Measurements from ENCODE around the gene NKIRAS2. TPM values are rescaled to one million over a fixed set of nuclear protein-coding genes. Genes with fewer than 3 reads are reported as not detected.

Gene NKIRAS2
- total RNA-seq, 1 experiment from 2014 or later, result 55.0 TPM

DNA sequence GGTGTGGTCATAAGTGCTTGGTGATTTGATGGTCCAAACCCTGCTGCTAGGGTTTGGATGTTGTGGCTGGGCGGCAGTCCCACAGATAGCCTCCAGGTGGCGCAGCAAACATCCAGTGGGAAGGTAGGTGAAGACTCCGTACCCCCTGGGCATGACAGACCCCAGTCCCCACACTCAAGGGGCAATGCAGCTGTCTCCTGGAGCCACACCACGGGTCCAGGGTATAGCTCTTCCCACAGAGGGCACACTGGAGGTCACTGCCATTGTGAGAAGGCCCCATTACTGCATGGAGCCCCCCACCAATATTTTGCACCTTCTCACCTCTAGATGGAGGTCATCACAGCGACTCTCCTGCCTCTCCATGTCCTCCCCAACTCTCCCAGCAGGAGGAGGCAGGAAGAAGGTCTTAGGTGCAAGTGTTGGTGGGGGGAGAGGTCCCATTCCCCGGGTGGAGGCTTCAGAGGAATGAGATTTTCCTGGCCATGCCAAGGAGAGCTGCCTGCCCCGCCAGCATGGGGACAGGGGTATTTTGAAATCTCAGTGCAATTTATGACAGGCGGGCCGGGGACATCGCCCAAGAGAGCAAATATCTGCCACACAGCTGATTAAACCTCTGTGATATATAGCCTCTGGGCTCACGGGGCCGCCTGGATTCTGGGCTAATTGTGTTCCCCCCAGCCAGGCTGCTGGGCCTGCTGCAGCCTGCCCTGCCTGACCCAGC lies 47.6 kb downstream of the NKIRAS2 start:
- Mint-ChIP-seq H3K4me1 (ENCODE audit: low read depth, unreplicated experiment) (no peaks in the 10 kb centered on the region), H3K9me3 (ENCODE audit: unreplicated experiment) (no peaks in the 10 kb centered on the region), H3K27me3 (ENCODE audit: insufficient read depth, unreplicated experiment) (peaks cover 3% of the 10 kb centered on the region), H3K4me3 (ENCODE audit: unreplicated experiment) (no peak overlapping the region), H3K27ac (ENCODE audit: unreplicated experiment) (no peak overlapping the region), H3K36me3 (ENCODE audit: insufficient read depth, unreplicated experiment) (no peaks in the 10 kb centered on the region)
- no peaks in the 10 kb centered on the region for H3K9me3 ChIP-seq
- CTCF ChIA-PET, result interaction anchor here (0.7 to 1.8 kb wide), 8 partner anchors 19 to 53 kb away, joined by 3 to 7 read pairs (median 5); partner anchors contain the start of genes KAT2A and ZNF385C
- H3K36me3 ChIP-seq (ENCODE audit: control insufficient read depth, insufficient read depth, low read length), result no peaks in the 10 kb centered on the region
- intact Hi-C loops (cut with micrococcal nuclease; ENCODE audit: unreplicated experiment), result loop anchor here (1.0 kb wide), 2 partner anchors 34 to 49 kb away; no protein-coding TSS in a partner anchor
- peak; percentile 74 to 82 for DNase-seq
- H3K27me3 ChIP-seq (replicated peaks; ENCODE audit: control insufficient read depth, insufficient read depth, low read length), result no peaks in the 10 kb centered on the region
- BruUV-seq (replicated peaks), result no TSS peak
- POLR2A ChIA-PET, result interaction anchor here (0.6 kb wide), 1 partner anchor 11 kb away, joined by 3 read pairs; no protein-coding TSS in a partner anchor
- H3K4me1 ChIP-seq, result peaks cover 10% of the 10 kb centered on the region
- H3K4me3 ChIP-seq (ENCODE audit: low read depth, low read length), result no peak overlapping the region
- TF ChIP-seq, protein P1, sequence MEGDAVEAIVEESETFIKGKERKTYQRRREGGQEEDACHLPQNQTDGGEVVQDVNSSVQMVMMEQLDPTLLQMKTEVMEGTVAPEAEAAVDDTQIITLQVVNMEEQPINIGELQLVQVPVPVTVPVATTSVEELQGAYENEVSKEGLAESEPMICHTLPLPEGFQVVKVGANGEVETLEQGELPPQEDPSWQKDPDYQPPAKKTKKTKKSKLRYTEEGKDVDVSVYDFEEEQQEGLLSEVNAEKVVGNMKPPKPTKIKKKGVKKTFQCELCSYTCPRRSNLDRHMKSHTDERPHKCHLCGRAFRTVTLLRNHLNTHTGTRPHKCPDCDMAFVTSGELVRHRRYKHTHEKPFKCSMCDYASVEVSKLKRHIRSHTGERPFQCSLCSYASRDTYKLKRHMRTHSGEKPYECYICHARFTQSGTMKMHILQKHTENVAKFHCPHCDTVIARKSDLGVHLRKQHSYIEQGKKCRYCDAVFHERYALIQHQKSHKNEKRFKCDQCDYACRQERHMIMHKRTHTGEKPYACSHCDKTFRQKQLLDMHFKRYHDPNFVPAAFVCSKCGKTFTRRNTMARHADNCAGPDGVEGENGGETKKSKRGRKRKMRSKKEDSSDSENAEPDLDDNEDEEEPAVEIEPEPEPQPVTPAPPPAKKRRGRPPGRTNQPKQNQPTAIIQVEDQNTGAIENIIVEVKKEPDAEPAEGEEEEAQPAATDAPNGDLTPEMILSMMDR (IDR thresholded peaks at IDR 0.05; ENCODE audit: insufficient read depth in 1 of 2, low read depth in 1 of 2, low read length in 1 of 2, severe bottlenecking in 1 of 2, unreplicated experiment in 1 of 2), result peak; percentile 85 to 91

DNA sequence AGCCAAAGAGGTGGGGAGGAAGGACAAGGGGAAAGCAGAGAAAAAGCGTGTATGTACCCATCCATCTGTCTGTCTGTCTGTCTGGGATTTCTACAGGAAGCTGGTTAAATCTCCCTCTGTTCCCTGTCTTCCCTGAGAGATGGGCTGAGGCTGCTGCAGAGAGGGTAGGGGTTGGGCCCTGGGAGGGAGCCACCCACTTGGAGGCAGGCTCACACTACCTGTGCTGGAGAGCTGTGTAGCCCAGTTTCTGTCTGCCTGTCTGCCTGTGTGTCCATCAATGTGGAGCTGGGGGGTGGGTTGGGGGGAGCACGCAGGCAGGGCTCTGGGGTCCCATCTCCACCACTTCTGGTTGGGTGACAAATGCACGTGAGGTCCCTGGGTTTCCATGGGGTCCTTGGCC lies 49.1 kb downstream of the NKIRAS2 start:
- H3K4me1 Mint-ChIP-seq (ENCODE audit: low read depth, unreplicated experiment), result no peaks in the 10 kb centered on the region
- H3K4me3 ChIP-seq (ENCODE audit: low read depth, low read length), result no peak overlapping the region
- H3K27me3 Mint-ChIP-seq (ENCODE audit: insufficient read depth, unreplicated experiment), result peaks cover 3% of the 10 kb centered on the region
- BruUV-seq (replicated peaks), result no TSS peak
- TF ChIP-seq, protein P1 (IDR thresholded peaks at IDR 0.05; ENCODE audit: insufficient read depth in 1 of 2, low read depth in 1 of 2, low read length in 1 of 2, severe bottlenecking in 1 of 2, unreplicated experiment in 1 of 2), result no peak
- no peaks in the 10 kb centered on the region for H3K27me3 ChIP-seq (replicated peaks; ENCODE audit: control insufficient read depth, insufficient read depth, low read length)
- no peak for DNase-seq
- intact Hi-C loops (cut with micrococcal nuclease; ENCODE audit: unreplicated experiment), result no loop called here
- H3K9me3 Mint-ChIP-seq (ENCODE audit: unreplicated experiment), result no peaks in the 10 kb centered on the region
- no peak overlapping the region for H3K4me3 Mint-ChIP-seq (ENCODE audit: unreplicated experiment)
- no peaks in the 10 kb centered on the region for H3K36me3 Mint-ChIP-seq (ENCODE audit: insufficient read depth, unreplicated experiment)
- no peaks in the 10 kb centered on the region for H3K9me3 ChIP-seq
- H3K4me1 ChIP-seq, result peaks cover 10% of the 10 kb centered on the region
- no peak overlapping the region for H3K27ac Mint-ChIP-seq (ENCODE audit: unreplicated experiment)
- POLR2A ChIA-PET, result no interaction called here
- H3K36me3 ChIP-seq (ENCODE audit: control insufficient read depth, insufficient read depth, low read length), result no peaks in the 10 kb centered on the region
- CTCF ChIA-PET, result interaction anchor here (0.5 kb wide), 1 partner anchor 503 kb away, joined by 3 read pairs; no protein-coding TSS in a partner anchor

- Mint-ChIP-seq H3K4me1 (ENCODE audit: low read depth, unreplicated experiment) (no peaks in the 10 kb centered on the region), H3K27ac (ENCODE audit: unreplicated experiment) (no peak overlapping the region), H3K4me3 (ENCODE audit: unreplicated experiment) (no peak overlapping the region), H3K27me3 (ENCODE audit: insufficient read depth, unreplicated experiment) (peaks cover 3% of the 10 kb centered on the region), H3K36me3 (ENCODE audit: insufficient read depth, unreplicated experiment) (no peaks in the 10 kb centered on the region), H3K9me3 (ENCODE audit: unreplicated experiment) (no peaks in the 10 kb centered on the region)
- intact Hi-C loops (cut with micrococcal nuclease; ENCODE audit: unreplicated experiment), result no loop called here
- DNase-seq, result no peak
- Histone ChIP-seq H3K27me3 (replicated peaks; ENCODE audit: control insufficient read depth, insufficient read depth, low read length) (no peaks in the 10 kb centered on the region), H3K4me1 (peaks cover 10% of the 10 kb centered on the region), H3K4me3 (ENCODE audit: low read depth, low read length) (no peak overlapping the region), H3K9me3 (no peaks in the 10 kb centered on the region), H3K36me3 (ENCODE audit: control insufficient read depth, insufficient read depth, low read length) (no peaks in the 10 kb centered on the region)
- TF ChIP-seq, protein P1 (IDR thresholded peaks at IDR 0.05; ENCODE audit: insufficient read depth in 1 of 2, low read depth in 1 of 2, low read length in 1 of 2, severe bottlenecking in 1 of 2, unreplicated experiment in 1 of 2), result no peak
- no TSS peak for BruUV-seq (replicated peaks)
- POLR2A ChIA-PET, result no interaction called here
- CTCF ChIA-PET, result interaction anchor here (0.8 kb wide), 1 partner anchor 22 kb away, joined by 3 read pairs; no protein-coding TSS in a partner anchor
Measured at GRCh38 chr17:42071810-42072209, 51.9 kb downstream of the NKIRAS2 start.

Data from Caco-2 (cell line).